ENCODE measurements around the gene RRAD. TPM values are rescaled to one million over a fixed set of nuclear protein-coding genes. Genes with fewer than 3 reads are reported as not detected.
"Not testable (repeated sequence)": the region's sequence is repeated elsewhere in the genome, so short reads cannot be mapped to it uniquely, and the experiment has no call there.

Gene RRAD, protein sequence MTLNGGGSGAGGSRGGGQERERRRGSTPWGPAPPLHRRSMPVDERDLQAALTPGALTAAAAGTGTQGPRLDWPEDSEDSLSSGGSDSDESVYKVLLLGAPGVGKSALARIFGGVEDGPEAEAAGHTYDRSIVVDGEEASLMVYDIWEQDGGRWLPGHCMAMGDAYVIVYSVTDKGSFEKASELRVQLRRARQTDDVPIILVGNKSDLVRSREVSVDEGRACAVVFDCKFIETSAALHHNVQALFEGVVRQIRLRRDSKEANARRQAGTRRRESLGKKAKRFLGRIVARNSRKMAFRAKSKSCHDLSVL
- total RNA-seq, result 1 to 10 TPM; 2.1 to 6.5 TPM

DNA sequence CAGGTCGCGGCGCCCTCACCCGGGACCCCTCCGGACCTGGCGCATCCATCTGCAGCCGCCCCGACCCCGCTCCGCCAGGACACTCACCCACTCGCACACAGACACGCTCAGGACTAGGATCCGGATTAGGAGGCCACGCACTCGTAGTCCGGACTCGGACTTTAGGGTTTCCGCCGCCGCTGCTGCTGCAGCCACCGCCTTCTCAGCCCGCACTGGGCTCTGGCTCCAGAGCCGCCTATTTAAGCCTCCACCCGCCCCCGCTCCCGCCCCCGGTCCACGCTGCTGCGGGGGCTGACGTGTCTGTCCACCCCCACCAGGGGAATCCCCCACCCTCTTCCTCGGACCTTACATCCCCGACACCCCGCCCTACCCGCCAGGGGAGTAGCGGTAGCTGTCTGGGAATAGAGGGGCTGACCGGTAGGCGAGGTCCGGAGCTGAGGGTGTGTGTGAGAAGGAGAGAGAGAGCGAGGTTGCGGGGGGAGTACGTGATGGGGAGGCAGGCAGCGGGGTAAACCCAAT, at the start of gene RRAD:
Gene RRAD (minus strand): TSS at position 214 of the 519 bp plus-strand sequence. CDS start 356 bp downstream, outside the sequence.
- peaks cover 17% of the 10 kb centered on the region for H3K27me3 Mint-ChIP-seq
- peaks cover 5% of the 10 kb centered on the region for H3K4me1 Mint-ChIP-seq
- ATAC-seq (replicated peaks), result peak; percentile 1
- peaks cover 9% of the 10 kb centered on the region for H3K36me3 Mint-ChIP-seq (ENCODE audit: low read depth)
- H3K4me3 Mint-ChIP-seq, result peak within 1 kb of the TSS; percentile 62
- peak within 1 kb of the TSS; percentile 65 for H3K27ac Mint-ChIP-seq
- H3K9me3 Mint-ChIP-seq, result no peaks in the 10 kb centered on the region

- Mint-ChIP-seq H3K4me1 (peaks cover 20% of the 10 kb centered on the region), H3K4me3 (peak overlapping the region; percentile 84), H3K27ac (peak overlapping the region; percentile 91)
- not testable (repeated sequence) for H3K9me3 Mint-ChIP-seq; ATAC-seq (replicated peaks); H3K36me3 Mint-ChIP-seq (ENCODE audit: low read depth); H3K27me3 Mint-ChIP-seq
Measured at GRCh38 chr16:66974932-66975246, 49.6 kb upstream of the RRAD start.

DNA sequence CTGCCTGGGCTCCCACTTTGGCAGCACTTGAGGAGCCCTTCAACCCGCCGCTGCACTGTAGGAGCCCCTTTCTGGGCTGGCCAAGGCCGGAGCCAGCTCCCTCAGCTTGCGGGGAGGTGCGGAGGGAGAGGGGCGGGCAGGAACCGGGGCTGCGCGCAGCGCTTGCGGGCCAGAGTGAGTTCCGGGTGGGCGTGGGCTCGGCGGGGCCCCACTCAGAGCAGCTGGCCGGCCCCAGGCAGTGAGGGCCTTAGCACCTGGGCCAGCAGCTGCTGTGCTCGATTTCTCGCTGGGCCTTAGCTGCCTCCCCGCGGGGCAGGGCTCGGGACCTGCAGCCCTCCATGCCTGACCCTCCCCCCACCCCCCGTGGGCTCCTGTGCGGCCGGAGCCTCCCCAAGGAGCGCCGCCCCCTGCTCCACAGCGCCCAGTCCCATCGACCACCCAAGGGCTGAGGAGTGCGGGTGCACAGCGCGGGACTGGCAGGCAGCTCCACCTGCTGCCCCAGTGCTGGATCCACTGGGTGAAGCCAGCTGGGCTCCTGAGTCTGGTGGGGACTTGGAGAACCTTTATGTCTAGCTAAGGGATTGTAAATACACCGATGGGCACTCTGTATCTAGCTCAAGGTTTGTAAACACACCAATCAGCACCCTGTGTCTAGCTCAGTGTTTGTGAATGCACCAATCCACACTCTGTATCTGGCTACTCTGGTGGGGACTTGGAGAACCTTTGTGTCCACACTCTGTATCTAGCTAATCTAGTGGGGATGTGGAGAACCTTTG, 49.0 kb upstream of the RRAD start:
- not testable (repeated sequence) for H3K36me3 Mint-ChIP-seq (ENCODE audit: low read depth); ATAC-seq (replicated peaks); H3K9me3 Mint-ChIP-seq; H3K27me3 Mint-ChIP-seq
- peaks cover 20% of the 10 kb centered on the region for H3K4me1 Mint-ChIP-seq
- H3K27ac Mint-ChIP-seq, result peak overlapping the region; percentile 91
- peak overlapping the region; percentile 84 for H3K4me3 Mint-ChIP-seq

GRCh38 chr16:66973716-66974115, 48.4 kb upstream of the RRAD start:
- ATAC-seq (replicated peaks), result no peak
- no peak overlapping the region for H3K27ac Mint-ChIP-seq
- H3K27me3 Mint-ChIP-seq, result no peaks in the 10 kb centered on the region
- no peaks in the 10 kb centered on the region for H3K36me3 Mint-ChIP-seq (ENCODE audit: low read depth)
- H3K4me3 Mint-ChIP-seq, result peak overlapping the region; percentile 29
- peaks cover 20% of the 10 kb centered on the region for H3K4me1 Mint-ChIP-seq
- H3K9me3 Mint-ChIP-seq, result no peaks in the 10 kb centered on the region

DNA sequence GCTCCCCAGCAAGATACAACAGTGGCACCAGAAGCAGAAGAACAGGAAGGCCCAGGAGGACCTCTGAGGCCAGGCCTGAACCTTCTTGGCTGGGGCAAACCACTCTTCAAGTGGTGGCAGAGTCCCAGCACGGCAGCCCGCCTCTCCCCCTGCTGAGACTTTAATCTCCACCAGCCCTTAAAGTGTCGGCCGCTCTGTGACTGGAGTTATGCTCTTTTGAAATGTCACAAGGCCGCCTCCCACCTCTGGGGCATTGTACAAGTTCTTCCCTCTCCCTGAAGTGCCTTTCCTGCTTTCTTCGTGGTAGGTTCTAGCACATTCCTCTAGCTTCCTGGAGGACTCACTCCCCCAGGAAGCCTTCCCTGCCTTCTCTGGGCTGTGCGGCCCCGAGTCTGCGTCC, 47.6 kb upstream of the RRAD start:
- H3K27ac Mint-ChIP-seq, result no peak overlapping the region
- ATAC-seq (replicated peaks), result no peak
- no peak overlapping the region for H3K4me3 Mint-ChIP-seq
- H3K36me3 Mint-ChIP-seq (ENCODE audit: low read depth), result no peaks in the 10 kb centered on the region
- H3K4me1 Mint-ChIP-seq, result peaks cover 20% of the 10 kb centered on the region
- H3K9me3 Mint-ChIP-seq, result no peaks in the 10 kb centered on the region
- no peaks in the 10 kb centered on the region for H3K27me3 Mint-ChIP-seq

- ATAC-seq (replicated peaks), result peak; percentile 80
- Mint-ChIP-seq H3K4me3 (no peak overlapping the region), H3K27me3 (no peaks in the 10 kb centered on the region), H3K27ac (peak overlapping the region; percentile 8), H3K36me3 (ENCODE audit: low read depth) (no peaks in the 10 kb centered on the region), H3K4me1 (peaks cover 12% of the 10 kb centered on the region), H3K9me3 (no peaks in the 10 kb centered on the region)
Measured at GRCh38 chr16:66970775-66971720, 45.7 kb upstream of the RRAD start.

DNA sequence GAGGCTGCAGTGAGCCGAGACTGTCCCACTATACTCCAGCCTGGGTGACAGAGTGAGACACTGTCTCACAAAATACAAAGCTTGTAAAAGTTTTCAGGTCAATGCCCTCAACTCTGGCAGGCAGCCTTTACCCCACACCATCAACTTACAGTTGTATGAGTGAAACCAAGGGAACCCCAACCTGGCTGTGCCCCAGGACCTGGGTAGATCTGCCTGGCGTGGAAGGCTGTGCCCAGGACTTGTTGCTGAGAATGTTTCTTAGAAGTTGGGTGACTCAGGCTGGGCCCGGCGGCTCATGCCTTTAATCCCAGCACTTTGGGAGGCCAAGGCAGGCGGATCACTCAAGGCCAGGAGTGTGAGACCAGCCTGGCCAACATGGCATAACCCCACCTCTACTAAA, 43.5 kb upstream of the RRAD start:
- Mint-ChIP-seq H3K4me1 (no peaks in the 10 kb centered on the region), H3K27me3 (no peaks in the 10 kb centered on the region), H3K4me3 (no peak overlapping the region), H3K27ac (no peak overlapping the region), H3K9me3 (no peaks in the 10 kb centered on the region), H3K36me3 (ENCODE audit: low read depth) (no peaks in the 10 kb centered on the region)
- no peak for ATAC-seq (replicated peaks)

GRCh38 chr16:66964049-66964448, 38.7 kb upstream of the RRAD start:
- Mint-ChIP-seq H3K9me3 (no peaks in the 10 kb centered on the region), H3K27ac (no peak overlapping the region), H3K4me3 (no peak overlapping the region), H3K27me3 (no peaks in the 10 kb centered on the region), H3K4me1 (peaks cover 13% of the 10 kb centered on the region), H3K36me3 (ENCODE audit: low read depth) (no peaks in the 10 kb centered on the region)
- ATAC-seq (replicated peaks), result no peak

- no peaks in the 10 kb centered on the region for H3K36me3 Mint-ChIP-seq (ENCODE audit: low read depth)
- peak overlapping the region; percentile 43 for H3K4me3 Mint-ChIP-seq
- no peaks in the 10 kb centered on the region for H3K27me3 Mint-ChIP-seq
- H3K4me1 Mint-ChIP-seq, result peaks cover 29% of the 10 kb centered on the region
- no peaks in the 10 kb centered on the region for H3K9me3 Mint-ChIP-seq
- peak; percentile 70 for ATAC-seq (replicated peaks)
- H3K27ac Mint-ChIP-seq, result peak overlapping the region; percentile 16
Measured at GRCh38 chr16:66961914-66962313, 36.6 kb upstream of the RRAD start.

GRCh38 chr16:66961065-66961744, 35.9 kb upstream of the RRAD start, which contains the start of gene CES3:
TSS of gene CES3 (plus strand) at chr16:66961266. CDS start at chr16:66961308, 42 bp downstream.
- H3K27me3 Mint-ChIP-seq, result no peaks in the 10 kb centered on the region
- peaks cover 29% of the 10 kb centered on the region for H3K4me1 Mint-ChIP-seq
- H3K4me3 Mint-ChIP-seq, result peak within 1 kb of the TSS; percentile 43
- H3K9me3 Mint-ChIP-seq, result no peaks in the 10 kb centered on the region
- H3K36me3 Mint-ChIP-seq (ENCODE audit: low read depth), result no peaks in the 10 kb centered on the region
- ATAC-seq (replicated peaks), result peak; percentile 87
- H3K27ac Mint-ChIP-seq, result peak within 1 kb of the TSS; percentile 16

- Mint-ChIP-seq H3K4me3 (no peak overlapping the region), H3K4me1 (peaks cover 29% of the 10 kb centered on the region), H3K9me3 (no peaks in the 10 kb centered on the region), H3K27ac (no peak overlapping the region), H3K27me3 (no peaks in the 10 kb centered on the region), H3K36me3 (ENCODE audit: low read depth) (no peaks in the 10 kb centered on the region)
- ATAC-seq (replicated peaks), result no peak
Measured at GRCh38 chr16:66960270-66960669, 34.9 kb upstream of the RRAD start.

GRCh38 chr16:66959704-66960161, 34.4 kb upstream of the RRAD start:
- peak overlapping the region; percentile 73 for H3K27ac Mint-ChIP-seq
- no peaks in the 10 kb centered on the region for H3K27me3 Mint-ChIP-seq
- no peak overlapping the region for H3K4me3 Mint-ChIP-seq
- H3K4me1 Mint-ChIP-seq, result peaks cover 29% of the 10 kb centered on the region
- no peaks in the 10 kb centered on the region for H3K9me3 Mint-ChIP-seq
- no peaks in the 10 kb centered on the region for H3K36me3 Mint-ChIP-seq (ENCODE audit: low read depth)
- ATAC-seq (replicated peaks), result no peak

DNA sequence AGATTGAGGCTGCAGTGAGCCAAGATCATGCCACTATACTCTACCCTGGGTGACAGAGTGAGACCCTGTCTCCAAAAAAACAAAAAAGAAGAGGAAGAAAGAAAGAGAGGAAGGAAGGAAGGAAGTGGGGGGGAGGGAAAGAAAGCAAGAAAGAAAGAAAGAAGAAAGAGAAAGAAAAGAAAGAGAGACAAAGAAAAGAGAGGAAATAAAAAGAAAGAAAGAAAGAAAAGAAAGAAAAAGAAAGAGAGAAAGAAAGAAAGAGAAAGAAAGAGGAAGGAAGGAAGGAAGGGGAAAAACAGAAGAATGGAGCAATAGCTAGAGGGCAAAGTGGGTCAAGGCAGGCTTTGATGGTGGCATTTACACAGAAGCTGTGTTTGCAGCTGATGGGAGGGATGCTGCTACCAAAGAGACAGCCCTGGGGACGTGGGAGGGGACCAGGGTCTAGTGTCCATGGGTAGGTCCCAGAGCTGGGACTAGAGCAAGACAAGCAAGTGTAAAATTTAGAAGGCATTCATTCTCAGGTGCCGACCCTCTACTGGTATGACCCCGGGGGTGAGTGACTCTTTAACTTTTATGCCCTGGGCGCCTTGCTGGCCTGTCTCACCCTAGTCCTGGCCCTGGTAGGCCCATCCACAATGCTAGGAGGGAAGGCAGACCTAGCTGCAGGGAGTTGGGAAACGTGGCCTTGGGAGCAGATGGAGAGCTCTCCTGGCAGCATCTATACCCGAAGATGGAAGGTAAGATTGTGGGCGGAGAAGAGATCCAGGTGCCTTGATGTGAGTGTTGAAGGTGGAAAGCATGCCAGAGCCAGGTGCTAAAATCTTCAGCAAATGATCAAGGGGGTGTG, 33.7 kb upstream of the RRAD start:
- Mint-ChIP-seq H3K27me3 (peaks cover under 1% of the 10 kb centered on the region), H3K4me3 (no peak overlapping the region), H3K9me3 (no peaks in the 10 kb centered on the region), H3K4me1 (peaks cover 29% of the 10 kb centered on the region), H3K36me3 (ENCODE audit: low read depth) (no peaks in the 10 kb centered on the region), H3K27ac (peak overlapping the region; percentile 73)
- no peak for ATAC-seq (replicated peaks)

Measured in activated T-helper 17 cell treated with anti-CD3 and anti-CD28 coated beads, Interleukin-2, amount 50 U/mL, for 72 hours (primary cell).